ENCODE measurements around the gene OXCT2.

The OXCT2 gene

DNA sequence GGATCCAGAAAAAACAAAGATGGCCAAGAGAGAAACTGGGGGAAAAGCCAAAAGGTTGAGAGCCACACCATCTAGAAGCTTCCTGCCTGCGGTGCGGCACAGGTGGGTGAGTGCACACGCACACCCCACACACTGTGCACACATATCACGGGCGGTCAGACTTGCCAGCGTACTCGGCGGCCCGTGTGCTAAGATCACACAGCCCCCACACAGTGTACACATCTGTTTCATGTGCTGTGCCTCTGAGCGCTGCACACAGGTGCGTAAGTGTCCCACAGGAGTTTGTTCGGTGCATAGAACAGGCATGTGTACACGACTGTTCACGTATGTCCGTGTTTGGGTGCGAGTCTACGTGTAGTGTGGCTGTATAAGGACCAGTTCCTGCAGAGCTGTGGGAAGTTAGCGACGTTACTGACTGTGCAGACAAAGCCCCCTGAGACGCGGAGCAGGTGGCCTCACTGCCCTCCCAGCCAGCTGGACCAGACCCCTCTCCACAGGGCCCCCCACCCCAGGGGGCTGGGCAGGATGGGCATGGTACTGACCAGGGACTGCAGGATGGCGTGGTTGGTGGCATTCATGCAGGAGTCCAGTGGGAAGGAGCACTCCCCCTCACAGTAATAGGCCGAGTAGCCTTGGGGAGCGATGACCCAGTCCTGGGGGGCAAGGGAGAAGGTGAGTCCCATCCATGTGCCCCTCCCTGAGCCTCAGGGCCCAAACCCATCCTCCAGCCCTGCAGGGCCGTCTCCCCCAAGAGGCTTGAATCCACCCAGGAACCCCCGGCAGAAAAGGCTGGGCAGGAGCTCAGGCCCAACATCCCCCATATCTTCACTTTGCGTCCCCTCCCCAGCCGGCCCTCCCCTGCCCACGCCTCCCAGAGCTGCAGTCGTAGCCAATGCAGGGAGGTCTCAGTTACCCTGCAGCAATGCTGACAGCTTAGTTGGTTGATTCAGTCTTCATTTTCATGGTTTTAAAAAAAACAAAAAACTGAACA is 8.3 kb downstream of the OXCT2 start:
- no peak for DNase-seq (ENCODE audit: low read depth in 2 of 2)

DNA sequence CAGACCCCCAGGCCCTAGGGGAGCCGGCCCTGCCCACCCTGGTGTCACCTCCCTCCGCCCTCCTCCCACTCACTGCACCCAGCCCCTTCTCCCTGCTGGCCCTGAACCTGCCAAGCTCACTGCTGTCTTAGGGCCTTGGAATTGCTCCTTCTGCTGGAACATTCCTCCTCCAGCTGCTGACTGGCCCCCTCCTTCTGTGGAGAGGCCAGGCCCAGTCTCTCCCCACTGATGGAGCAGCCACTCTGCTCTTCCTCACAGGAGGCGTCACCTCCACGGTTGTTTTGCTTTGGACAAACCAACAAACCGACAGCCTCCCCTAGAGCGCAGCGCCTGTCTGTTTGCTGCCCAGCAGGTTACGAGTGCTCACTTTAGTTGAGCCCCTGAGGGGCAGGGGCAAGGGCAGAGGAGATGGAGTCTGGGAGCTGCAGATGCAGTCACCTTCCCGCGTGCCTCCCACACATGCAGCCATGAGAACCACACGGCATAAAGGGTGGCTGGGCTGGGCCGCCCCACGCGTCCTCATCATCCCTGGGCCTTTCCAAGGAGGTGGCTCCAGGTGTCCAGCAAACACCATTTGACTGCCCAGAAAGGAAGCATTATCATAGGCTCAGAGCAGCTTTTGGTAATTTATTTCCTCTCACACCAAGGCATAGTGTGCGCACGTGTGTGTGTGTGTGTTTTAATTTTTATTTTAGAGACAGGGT is 9.4 kb downstream of the OXCT2 start:
- no peak for DNase-seq (ENCODE audit: low read depth in 2 of 2)

DNA sequence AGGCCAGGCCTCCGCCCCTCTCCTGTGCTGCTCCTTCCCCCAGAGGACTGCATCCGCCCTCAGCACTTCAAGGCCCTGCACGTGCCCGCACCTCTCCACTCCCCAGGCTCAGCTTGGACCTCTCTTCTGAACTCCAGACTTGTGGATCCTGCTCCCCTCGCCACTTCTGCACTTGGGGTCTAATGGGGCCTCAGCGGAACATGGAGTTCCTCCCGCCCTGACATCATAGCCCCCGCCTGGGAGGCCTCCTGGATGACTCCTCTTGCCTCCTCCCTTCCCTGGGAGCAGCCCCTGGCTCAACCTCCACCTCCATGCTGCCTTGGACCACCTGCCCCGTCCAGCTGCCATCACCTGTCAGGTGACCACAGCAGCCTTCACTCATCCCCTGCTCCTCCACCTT is 10.1 kb downstream of the OXCT2 start:
- DNase-seq (ENCODE audit: low read depth in 2 of 2): no peak

DNA sequence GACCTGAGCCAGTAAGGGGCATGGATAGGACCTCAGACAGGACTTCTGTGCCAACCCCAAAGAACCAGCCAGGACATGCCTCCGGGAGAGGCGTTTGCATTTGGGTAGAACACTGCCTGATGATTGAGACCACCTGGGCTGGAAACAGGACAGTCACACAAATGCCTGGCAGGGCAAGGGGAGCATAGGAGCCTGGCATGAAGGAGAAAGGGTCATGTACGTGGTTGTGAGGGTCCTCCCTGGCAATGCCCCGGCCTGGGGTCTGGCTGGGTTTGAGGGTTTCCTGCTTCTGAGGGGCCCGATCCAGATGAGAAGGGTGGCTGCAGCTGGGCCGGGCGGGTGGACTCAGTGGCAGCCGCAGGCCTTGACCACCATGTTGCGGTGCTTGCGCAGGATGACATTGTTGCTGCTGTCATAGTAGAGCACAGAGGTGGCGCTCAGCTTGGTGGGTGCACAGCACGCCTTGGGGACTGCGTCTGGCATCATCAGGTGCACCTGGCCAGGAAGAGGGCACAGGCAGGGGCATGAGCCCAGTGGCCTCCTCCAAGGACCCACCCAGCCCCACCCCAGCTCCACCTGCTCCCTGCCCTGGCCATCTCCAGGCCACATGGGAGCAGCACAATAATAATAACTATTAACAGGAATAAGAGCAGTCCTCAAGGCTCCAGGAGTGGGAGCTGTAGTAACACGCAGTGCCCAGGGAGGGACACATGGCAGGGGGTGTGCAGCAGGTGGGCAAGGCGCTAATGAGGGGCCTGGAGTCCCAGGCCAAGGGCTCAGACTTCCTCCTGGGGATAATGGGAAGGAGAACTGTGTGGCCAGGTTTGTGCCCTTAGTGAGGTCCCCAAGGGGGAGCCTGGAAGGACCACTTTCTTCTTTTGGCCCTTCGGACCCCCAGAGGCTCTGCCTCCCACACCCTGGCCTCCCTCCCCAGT is 10.8 kb downstream of the OXCT2 start:
- no peak for DNase-seq (ENCODE audit: low read depth in 2 of 2)

DNA sequence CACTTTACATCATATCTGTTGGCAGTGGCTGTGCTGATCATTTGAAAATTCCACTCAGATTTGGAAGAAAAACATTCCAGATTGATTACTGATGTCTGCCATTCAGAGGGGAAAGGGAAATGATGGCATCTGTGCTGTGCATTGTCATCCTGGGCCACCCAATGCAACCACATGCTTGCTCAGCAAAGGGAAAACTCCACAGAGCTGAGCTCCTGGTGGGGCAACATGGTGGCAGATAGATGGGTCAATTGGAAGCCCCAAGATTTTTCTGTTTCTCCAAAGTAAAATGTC is 11.8 kb downstream of the OXCT2 start:
- DNase-seq (ENCODE audit: low read depth in 2 of 2): no peak

DNA sequence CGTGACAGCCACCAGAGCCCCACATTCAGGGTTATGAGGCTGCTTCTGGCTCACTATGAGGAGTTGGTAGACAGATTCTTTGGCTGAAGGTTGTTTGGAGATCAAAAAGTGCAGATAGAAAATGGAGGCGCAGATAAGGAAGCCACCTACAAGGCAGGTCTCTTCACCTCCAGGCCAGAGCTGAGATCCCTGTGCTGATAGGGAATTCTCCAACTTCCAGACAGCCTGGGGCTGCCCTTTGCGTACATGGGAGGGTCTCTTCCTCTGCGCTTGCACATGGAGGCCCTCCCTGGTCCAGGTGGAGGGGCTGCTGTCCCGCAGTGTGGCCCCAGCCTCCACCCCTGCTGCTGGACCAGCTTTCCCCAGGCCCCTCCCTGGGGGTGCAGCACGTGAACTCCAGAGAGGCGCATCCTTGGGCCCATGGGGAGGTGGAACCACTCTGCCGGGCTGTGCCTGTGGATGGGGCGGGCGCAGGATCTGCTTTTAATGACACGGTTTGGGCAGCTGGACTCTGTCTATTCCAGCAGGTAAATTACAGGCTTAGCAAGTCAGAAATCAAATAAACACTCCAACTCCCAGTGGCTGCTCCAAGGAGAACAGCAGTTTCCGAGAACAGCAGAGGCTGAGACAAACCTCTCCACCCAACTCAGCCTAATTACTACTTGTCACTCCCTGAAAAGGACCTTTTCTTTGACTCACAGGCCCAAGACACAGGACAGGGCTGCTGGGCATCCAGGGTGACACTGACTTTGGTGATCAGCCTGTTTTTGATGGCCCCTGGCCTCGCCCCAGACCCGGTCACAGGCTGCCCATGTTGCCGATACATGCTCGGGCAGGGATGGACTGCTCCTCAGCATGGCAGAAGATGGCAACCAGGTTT is 12.4 kb downstream of the OXCT2 start:
- no peak for DNase-seq (ENCODE audit: low read depth in 2 of 2)

DNA sequence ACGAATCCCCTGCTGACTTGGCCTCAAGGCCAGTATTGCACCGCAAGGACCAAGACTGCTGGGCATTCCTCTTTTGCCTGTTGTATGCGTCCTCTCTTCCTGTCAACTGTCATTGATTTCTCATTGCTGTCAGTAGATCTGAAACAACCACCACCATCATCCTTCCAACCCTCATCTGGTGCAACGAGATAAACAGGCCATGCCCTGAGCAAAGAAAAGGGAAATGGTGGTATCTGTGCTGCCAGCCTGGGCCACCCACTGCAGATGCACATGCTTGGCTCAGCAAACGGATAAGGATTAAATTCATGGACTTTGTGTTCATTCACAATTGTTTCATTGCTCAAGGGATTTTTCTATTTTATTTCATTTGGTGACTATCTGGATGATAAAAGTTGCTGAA is 13.6 kb downstream of the OXCT2 start:
- no peak for DNase-seq (ENCODE audit: low read depth in 2 of 2)

DNA sequence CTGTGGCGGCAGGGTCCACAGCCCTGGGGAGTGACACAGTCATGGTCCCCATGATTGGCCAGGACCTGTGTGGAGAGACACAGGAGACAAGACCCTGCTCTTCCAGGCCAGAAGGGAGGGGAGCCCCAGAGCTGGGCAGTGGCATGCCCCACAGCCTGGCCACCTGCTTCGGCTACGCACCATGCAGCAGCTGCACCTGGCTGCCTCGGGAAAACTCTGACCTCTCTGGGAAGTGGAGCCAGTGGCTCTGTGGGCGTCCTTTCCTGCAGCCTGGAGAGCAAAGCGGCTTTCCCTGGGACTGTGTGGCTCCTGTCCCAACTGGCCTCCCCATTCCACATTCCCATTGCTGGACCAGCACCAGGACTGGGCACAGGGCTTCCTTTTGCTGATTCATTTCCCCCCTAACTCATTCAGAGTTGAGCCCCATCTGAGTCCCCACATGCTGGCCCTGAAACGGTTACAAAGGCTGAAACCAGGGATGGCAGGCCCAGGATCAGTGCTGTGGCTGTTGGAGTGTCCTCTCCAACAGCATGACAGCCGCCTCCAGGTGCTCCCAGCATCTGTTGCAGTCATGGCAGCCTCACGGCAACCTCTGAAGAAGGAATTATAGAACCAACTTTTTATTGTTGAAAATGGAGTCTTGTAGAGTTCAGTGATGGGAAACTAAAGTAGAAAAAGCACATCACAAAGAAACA is 15.0 kb downstream of the OXCT2 start:
- DNase-seq (ENCODE audit: low read depth in 2 of 2): no peak

DNA sequence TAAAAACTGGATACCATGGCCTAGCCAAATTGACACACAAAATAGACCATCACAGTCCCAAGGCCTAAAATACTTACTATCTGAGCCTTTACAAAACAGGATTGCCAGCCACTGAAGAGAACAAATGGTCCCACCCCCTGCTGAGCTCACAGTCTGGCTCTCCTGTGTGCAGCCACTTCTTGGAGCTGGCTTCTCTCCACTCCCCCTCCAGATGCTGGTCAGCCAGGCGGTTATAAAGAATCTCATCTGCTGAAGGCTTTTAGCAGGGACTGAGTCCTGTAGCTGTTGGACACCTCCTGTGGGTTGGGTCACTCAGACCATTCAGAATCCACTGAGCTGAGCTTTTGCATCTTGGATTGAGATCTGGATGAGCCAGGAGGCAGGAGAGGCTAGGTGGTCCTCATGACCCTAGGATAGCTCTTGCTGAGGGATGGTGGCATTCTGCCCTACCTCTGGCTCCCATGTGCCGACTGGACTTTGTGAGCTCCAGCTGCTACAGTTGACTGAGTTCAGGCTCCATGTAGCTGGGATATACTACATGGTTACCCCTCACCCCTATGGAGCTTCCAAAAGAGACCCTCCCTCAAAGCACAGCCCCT is 16.1 kb downstream of the OXCT2 start:
- no peak for DNase-seq (ENCODE audit: low read depth in 2 of 2)

DNA sequence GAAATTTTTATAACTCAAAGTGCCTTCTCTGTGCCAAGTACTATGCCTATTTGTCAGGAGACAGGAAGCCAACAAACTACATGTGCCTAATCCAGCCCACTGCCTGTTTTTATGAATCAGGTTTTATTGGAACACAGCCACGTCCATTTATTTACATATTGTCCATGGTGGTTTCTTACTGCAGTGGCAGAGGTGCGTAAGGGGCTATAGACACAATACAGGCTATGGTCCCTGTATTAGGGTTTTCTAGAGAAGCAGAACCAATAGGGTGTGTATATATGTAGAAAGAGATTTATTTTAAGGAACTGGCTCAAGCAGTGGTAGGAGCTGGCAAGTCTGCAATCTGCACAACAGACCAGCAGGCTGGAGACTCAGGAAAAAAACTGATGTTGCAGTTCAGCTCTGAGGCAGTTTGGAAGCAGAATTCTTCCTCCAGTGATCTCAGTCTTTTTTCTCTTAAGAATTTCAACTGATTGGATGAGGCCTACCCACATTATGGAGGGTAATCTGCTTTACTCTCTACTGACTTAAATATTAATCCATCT is 17.1 kb downstream of the OXCT2 start:
- DNase-seq (ENCODE audit: low read depth in 2 of 2): no peak

DNA sequence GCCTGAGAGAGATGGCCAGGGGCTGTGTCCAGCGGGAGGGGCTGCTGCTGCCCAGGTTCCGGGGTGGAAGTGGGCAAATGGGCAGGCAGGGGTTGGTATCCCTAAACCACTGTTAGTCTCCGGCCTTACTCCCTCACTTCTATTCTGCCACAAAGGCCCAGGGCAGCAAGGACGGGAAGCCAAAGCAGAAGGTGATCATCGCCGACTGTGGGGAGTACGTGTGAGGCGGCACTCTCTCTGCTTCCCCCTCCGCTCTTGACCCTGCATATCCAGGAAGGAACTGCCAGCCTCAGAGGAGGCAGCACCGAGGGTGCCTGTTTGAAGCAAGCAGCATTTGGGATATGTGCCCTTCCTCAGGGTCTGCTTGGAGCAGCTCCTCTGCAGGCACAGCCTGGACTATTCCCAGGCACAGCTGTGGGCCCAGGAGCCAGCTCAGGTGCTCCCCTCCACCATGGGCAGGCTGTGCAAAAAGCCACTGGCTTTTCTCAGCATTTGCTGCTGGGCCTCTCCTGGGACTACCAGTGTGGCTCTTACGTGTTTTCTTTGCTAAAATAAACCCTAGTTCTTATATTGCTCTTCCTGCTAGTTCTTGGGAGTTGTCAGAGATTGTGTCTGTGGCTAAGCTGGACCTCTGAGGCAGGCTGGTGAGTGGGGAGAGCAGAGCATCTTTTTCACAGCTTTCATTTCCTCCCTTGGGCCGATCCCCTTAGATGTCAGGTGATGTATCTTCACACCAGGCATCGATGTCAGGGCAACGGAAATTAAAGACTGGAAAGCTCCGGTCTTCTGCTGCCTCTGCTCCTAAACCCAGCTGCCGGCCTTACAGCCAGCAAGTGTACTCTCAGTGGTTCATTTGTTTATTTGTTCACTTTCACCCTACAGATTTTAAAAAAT is 17.8 kb downstream of the OXCT2 start:
- DNase-seq (ENCODE audit: low read depth in 2 of 2): no peak

DNA sequence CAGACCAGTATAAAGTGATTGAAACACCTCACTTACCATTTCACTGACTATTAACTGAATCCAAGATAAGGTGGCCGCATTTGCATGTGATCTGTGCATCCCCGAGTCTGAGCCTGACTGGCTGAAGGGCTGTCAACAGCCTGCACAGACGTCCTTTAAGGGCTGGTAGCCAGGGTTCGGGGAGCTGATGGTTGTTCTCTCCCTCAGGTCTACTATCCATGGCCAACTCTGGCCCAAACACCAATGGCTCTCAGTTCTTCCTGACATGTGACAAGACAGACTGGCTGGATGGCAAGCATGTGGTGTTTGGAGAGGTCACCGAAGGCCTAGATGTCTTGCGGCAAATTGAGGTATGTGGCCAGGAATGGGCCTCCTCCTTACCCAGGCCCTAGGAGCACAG is 18.4 kb downstream of the OXCT2 start:
- no peak for DNase-seq (ENCODE audit: low read depth in 2 of 2)

DNA sequence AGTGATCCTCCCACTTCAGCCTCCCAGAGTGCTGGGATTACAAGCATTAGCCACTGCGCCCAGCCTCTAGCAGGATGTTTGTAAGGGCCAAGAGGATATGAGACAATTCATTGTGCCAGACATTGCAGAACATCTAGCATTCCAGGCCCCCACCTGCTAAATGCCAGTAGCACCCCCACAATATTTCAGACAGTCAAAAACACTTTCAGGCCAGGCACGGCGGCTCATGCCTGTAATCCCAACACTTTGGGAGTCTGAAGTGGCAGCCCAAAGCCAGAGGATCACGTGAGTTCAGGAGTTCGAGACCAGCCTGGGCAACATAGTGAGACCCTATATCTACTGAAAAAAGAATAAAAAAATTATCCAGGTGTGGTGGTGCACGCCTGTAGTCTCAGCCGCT is 19.6 kb downstream of the OXCT2 start:
- DNase-seq (ENCODE audit: low read depth in 2 of 2): no peak

DNA sequence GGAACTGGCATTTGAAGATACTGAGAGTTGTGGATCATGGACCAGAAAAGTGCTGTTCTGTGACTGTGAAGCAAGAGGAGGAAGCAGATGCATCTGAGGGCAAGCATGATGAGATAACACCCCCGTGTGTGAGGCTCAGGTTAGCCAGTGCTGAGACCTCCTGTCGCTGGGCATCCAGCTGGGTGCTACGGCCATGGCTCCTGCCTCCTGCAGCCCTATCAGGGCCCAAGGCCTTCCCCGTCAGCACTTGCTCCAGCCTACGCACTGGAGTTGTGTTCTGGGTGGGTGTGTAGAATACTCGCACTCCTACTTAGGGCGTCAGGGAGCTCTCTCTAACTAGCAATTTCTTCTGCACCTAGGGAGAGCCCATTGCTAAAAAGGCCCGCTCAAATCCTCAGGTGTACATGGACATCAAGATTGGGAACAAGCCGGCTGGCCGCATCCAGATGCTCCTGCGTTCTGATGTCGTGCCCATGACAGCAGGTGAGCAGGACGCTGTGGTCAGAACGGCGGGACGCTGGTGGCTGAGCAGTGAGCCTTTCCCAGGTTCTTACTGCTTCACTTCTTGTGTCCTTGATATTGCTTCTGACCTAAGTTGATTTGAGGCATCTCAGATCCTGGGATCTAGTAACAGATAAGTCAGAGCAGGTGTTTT is 26.0 kb downstream of the OXCT2 start:
- no peak for DNase-seq (ENCODE audit: low read depth in 2 of 2)

DNA sequence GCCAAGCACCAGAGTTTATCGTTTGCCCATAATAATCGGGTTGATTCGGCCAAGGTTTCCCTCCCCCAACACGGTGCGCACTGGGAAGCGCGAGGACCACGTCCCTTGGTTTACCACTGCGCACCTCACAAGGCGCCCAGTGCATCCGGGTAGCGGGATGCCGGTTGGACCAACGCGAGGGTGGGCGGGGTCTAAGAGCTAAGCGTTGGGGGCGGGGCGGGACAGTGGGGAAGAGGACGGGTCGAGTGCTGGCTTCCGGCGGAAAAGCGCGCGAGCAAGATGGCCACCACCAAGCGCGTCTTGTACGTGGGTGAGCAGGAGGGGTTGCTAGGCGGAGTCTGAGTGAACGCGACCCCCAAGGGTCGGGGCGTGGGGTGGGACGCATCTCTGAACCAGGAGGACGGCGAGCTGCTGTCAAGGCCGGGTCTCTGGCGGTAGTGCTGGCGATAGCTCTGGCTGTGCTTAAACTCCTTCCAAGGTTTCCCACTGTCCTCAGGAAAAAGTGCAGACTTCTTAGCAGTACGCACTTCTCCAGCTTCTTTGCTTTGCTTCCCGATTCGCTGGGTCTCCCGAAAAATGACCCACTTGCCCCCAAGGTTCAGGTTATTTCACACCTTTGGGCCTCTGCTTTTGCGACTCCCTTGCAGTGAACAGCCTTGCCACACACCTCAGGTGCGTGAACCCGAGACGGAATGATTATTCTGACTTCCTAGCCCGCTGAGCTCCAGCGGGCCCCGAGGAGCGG is 32.4 kb downstream of the OXCT2 start, which contains the start of gene PPIE:
Gene PPIE (plus strand): TSS at position 261 of the 745 bp plus-strand sequence. CDS start 19 bp downstream, at position 280.
- peak; percentile 97 to 99 for DNase-seq (ENCODE audit: low read depth in 2 of 2)

DNA sequence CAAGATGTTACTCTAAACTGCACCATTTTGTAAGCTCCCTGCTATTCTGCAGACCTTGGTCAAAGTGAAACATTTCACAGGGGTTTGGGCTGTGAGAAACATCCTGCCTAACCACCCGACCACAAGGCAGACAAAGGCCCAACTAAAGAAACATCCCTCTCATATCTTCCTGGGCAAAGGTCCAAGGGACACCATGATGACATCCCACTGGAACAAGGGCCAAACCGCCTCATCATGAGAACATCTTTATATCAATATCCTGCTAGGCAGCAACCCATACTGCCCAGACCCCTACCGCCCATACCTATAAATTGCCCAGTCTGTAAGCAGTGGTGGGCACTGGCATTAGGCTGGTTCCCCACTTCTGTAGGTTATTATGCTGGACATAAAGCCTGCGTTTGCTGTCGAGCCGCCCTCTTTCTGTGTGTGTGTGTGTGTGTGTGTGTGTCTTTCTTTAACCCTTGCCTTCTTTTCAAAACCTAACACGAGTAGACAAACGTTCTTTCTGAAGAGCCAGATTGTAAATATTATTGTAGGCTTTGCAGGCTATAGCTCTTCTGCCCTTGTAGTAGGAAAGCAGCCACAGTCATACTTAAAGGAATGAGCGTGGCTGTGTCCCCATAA is 33.5 kb downstream of the OXCT2 start:
- no peak for DNase-seq (ENCODE audit: low read depth in 2 of 2)

DNA sequence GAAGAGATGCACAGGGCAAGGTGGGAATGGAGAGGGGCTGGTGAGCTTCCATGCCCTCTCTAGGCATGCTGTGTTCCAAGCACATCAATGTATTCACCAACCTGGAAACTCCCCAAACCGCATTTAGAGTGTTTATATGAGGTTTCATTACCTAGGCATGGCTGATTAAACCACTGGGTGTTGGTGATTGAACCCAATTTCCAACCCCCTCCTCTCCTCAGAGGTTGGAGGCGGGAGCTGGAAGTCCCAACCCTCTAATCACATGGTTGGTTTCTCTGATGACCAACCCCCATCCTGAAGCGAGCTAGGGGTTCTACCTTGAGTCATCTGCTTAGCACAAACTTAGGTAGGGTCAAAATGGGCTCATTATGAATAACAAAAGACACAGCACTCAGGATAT is 35.4 kb downstream of the OXCT2 start:
- DNase-seq (ENCODE audit: low read depth in 2 of 2): no peak
